ENCODE data around the gene TNFRSF17. TPM values are rescaled to one million over a fixed set of nuclear protein-coding genes. Genes with fewer than 3 reads are reported as not detected.

The TNFRSF17 gene
- total and polyA plus RNA-seq, 2 of the 8 experiments (the other 6 are each of a cell fraction or from before 2014, with no cell fraction given), result not detected

DNA sequence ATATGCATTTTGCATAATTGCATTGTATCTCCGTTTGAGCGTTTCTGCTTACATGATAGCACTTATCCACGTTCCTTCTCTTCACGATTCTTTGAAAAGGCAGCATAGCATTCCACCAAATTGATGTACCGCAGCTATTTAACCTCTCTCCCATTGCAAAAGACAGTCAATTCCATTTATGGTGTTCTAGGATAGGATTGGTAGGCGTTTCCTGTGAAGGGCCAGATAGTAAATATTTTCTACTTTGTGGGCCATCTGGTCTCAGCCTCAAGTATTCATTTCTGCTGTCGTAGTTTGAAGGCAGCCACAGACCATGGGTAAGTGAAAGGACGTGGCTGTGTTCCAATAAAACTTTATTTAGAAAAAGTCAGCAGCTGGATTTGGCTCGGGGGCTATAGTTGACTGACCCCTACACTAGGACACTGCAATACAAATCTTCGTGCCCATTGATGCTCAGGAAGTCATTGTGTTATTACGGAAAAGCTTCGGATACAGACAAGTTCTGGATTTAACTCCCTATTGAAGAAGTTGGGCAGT lies 21.6 kb downstream of the TNFRSF17 start:
- DNase-seq (ENCODE audit: low read depth in 1 of 2, low spot score in 2 of 2), result no peak
- Histone ChIP-seq H3K27ac (ENCODE audit: low read depth, low read length) (no peak overlapping the region), H3K36me3 (ENCODE audit: control insufficient read depth in 2 of 4, insufficient read depth in 4 of 4, low read length in 3 of 4) (no peaks in the 10 kb centered on the region), H3K4me3 (ENCODE audit: extremely low read depth in 1 of 4, insufficient read depth in 2 of 4, low read depth in 3 of 4, low read length in 4 of 4) (no peak overlapping the region), H2BK15ac (ENCODE audit: low read length) (no peak overlapping the region), H3K18ac (ENCODE audit: extremely low read depth, low read length) (no peak overlapping the region), H4K5ac (ENCODE audit: insufficient read length, low read depth, low read length) (no peak overlapping the region), H2BK5ac (ENCODE audit: low read depth, low read length) (no peak overlapping the region), H4K8ac (ENCODE audit: extremely low read depth, insufficient read depth, low read length) (no peak overlapping the region), H2AFZ (ENCODE audit: low read length) (no peak overlapping the region), H3K9ac (replicated peaks in 1 of 4; ENCODE audit: extremely low read depth in 1 of 4, low read depth in 3 of 4, low read length in 3 of 4) (no peak overlapping the region), H3K23ac (ENCODE audit: insufficient read length) (no peak overlapping the region), H3K14ac (ENCODE audit: insufficient read length) (no peak overlapping the region), H3K4me2 (ENCODE audit: insufficient read depth in 1 of 2, low read depth in 2 of 2, low read length in 2 of 2) (no peak overlapping the region), H2AK5ac (ENCODE audit: low read depth, low read length) (no peak overlapping the region), H2BK120ac (replicated peaks; ENCODE audit: low read depth, low read length) (no peak overlapping the region), H2BK20ac (ENCODE audit: low read length) (no peak overlapping the region), H3K4ac (replicated peaks; ENCODE audit: insufficient read length, low read depth, low read length) (no peak overlapping the region), H3K27me3 (replicated peaks in 1 of 4; ENCODE audit: control insufficient read depth in 3 of 4, extremely low read depth in 1 of 4, insufficient read depth in 3 of 4, low read length in 3 of 4) (no peaks in the 10 kb centered on the region; a peak in 1 of 7 replicates), H4K20me1 (replicated peaks in 1 of 2; ENCODE audit: control insufficient read depth in 1 of 2, insufficient read depth in 2 of 2, low read length in 2 of 2) (peaks cover 3% of the 10 kb centered on the region in 2 experiments), H3K4me1 (replicated peaks in 1 of 4; ENCODE audit: control insufficient read depth in 3 of 4, insufficient read depth in 4 of 4, low read length in 3 of 4) (no peaks in the 10 kb centered on the region), H3K79me1 (ENCODE audit: low read depth, low read length) (no peaks in the 10 kb centered on the region), H2BK12ac (ENCODE audit: low read depth, low read length) (no peak overlapping the region), H3K23me2 (ENCODE audit: low read depth, low read length) (0 out of 2 replicates have a peak, but pooled peaks cover 2% of the 10 kb centered on the region), H3K9me3 (ENCODE audit: insufficient read depth in 2 of 2, low read depth in 1 of 2, low read length in 1 of 2) (no peaks in the 10 kb centered on the region), H3K79me2 (ENCODE audit: control insufficient read depth in 1 of 2, insufficient read depth in 2 of 2, low read length in 2 of 2) (no peaks in the 10 kb centered on the region), H4K91ac (replicated peaks; ENCODE audit: insufficient read length, low read length) (no peak overlapping the region), H3K56ac (replicated peaks; ENCODE audit: insufficient read length, low read depth, low read length) (no peak overlapping the region)
- CTCF ChIA-PET (ENCODE audit: partially characterized antibody), result interaction anchor here (0.6 kb wide), 2 partner anchors 59 to 70 kb away, joined by 3 to 4 read pairs; no protein-coding TSS in a partner anchor
- WGBS, 2 experiments (ENCODE audit: extremely low coverage in 1 of 2, insufficient coverage in 1 of 2, insufficient read length in 1 of 2, insufficient replicate concordance in 2 of 2, low coverage in 1 of 2, low lambda C conversion rate in 2 of 2, missing lambda C conversion rate in 1 of 2), result 92% methylated on average over 12 of the region's 12 CpGs; no CpG with 5 or more reads in 1 of the 2 experiments
- POLR2A ChIA-PET (ENCODE audit: partially characterized antibody), result no interaction called here
- no peak for FAIRE-seq
- no peak for TF ChIP-seq RNF2 (IDR thresholded peaks at IDR 0.05; ENCODE audit: borderline replicate concordance, low read depth, low read length, missing control alignments, poor library complexity, severe bottlenecking)
- TF ChIP-seq E2F6 (IDR thresholded peaks at IDR 0.05), result no peak
- no peak for TF ChIP-seq EGR1 (IDR thresholded peaks at IDR 0.05; ENCODE audit: borderline replicate concordance, low read depth, low read length)
- no peak for TF ChIP-seq NANOG (IDR thresholded peaks at IDR 0.05; ENCODE audit: insufficient read depth, low read depth, low read length, poor library complexity, severe bottlenecking)
- TF ChIP-seq CEBPB (IDR thresholded peaks at IDR 0.05; ENCODE audit: low read depth, low read length), result no peak
- no peak for TF ChIP-seq SAP30 (IDR thresholded peaks at IDR 0.05; ENCODE audit: insufficient read depth, insufficient replicate concordance, low read length)
- no peak for TF ChIP-seq GTF2F1 (IDR thresholded peaks at IDR 0.05; ENCODE audit: borderline replicate concordance, low read depth, low read length)
- no peak for TF ChIP-seq SP1 (IDR thresholded peaks at IDR 0.05; ENCODE audit: low read depth, low read length)
- TF ChIP-seq HDAC2 (IDR thresholded peaks at IDR 0.05; ENCODE audit: borderline replicate concordance in 1 of 2, low read depth in 2 of 2, low read length in 2 of 2), result no peak

Data from H1 (cell line).